ENCODE measurements around the gene TMEM143. TPM values are rescaled to one million over a fixed set of nuclear protein-coding genes. Genes with fewer than 3 reads are reported as not detected.
"Not testable (repeated sequence)": the region's sequence is repeated elsewhere in the genome, so short reads cannot be mapped to it uniquely, and the experiment has no call there.

The TMEM143 gene
- total and polyA plus RNA-seq, 3 donors from 2014 or later = 5.0 to 22.9 (median 14.1) TPM

DNA sequence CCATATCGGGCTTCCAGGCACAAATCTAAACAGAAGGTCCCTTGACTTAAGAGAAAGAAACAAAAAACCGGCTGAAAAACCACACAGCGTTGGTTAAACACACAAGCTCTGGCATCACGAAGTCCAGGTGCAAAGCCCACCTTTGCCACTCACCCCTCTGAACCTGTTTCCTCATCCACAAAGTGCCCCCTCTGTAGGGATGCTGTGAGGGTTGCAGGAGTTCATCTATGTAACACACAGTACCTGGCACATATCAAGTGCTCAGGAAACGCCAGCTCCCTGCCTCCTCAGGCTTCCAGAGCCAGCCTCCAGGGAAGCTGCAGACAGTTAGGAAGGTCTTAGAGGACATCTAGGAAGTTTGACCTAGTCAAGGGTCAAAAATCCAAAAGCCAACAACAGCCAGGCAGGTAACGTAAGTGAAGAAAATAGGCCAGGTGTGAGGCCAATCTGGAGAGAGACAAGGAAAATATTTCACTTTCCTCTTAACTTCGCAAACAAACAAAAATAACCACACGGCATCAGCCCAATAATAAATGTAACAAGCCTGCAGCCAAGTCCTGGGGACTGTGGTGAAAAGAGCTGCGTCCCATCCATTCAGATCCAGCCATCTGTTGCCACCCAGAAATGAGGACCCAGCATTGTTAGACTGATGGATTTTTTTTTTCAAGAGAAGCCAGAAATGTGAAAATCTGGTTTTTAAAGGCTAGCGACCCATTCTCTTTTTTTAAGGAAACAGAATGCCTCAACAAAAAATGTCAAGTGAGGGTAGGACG is 17.6 kb upstream of the TMEM143 start:
- H3K27me3 ChIP-seq = no peaks in the 10 kb centered on the region
- H3K4me1 ChIP-seq = no peaks in the 10 kb centered on the region
- intact Hi-C loops (cut with DNase I; ENCODE audit: low total_unique reads) = no loop called here
- WGBS, 2 donors = 83 to 87% methylated on average over 11 of the region's 11 CpGs
- H3K4me3 ChIP-seq = no peak overlapping the region
- no peak overlapping the region for H3K27ac ChIP-seq
- DNase-seq = no peak
- H3K36me3 ChIP-seq (ENCODE audit: low read depth, missing control alignments) = no peaks in the 10 kb centered on the region
- TF ChIP-seq, protein P1, sequence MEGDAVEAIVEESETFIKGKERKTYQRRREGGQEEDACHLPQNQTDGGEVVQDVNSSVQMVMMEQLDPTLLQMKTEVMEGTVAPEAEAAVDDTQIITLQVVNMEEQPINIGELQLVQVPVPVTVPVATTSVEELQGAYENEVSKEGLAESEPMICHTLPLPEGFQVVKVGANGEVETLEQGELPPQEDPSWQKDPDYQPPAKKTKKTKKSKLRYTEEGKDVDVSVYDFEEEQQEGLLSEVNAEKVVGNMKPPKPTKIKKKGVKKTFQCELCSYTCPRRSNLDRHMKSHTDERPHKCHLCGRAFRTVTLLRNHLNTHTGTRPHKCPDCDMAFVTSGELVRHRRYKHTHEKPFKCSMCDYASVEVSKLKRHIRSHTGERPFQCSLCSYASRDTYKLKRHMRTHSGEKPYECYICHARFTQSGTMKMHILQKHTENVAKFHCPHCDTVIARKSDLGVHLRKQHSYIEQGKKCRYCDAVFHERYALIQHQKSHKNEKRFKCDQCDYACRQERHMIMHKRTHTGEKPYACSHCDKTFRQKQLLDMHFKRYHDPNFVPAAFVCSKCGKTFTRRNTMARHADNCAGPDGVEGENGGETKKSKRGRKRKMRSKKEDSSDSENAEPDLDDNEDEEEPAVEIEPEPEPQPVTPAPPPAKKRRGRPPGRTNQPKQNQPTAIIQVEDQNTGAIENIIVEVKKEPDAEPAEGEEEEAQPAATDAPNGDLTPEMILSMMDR (IDR thresholded peaks at IDR 0.05) = no peak
- TF ChIP-seq POLR2A (IDR thresholded peaks at IDR 0.05) = no peak
- H3K9me3 ChIP-seq = no peaks in the 10 kb centered on the region

- DNase-seq = no peak
- H3K4me1 ChIP-seq = no peaks in the 10 kb centered on the region
- H3K36me3 ChIP-seq (ENCODE audit: low read depth, missing control alignments) = no peaks in the 10 kb centered on the region
- intact Hi-C loops (cut with DNase I; ENCODE audit: low total_unique reads) = no loop called here
- TF ChIP-seq, protein P1 (IDR thresholded peaks at IDR 0.05) = no peak
- TF ChIP-seq POLR2A (IDR thresholded peaks at IDR 0.05) = no peak
- H3K9me3 ChIP-seq = no peaks in the 10 kb centered on the region
- H3K27ac ChIP-seq = no peak overlapping the region
- 74 to 86% methylated on average over 5 of the region's 5 CpGs for WGBS, 2 donors
- no peaks in the 10 kb centered on the region for H3K27me3 ChIP-seq
- no peak overlapping the region for H3K4me3 ChIP-seq
These were observed 15.3 kb upstream of the TMEM143 start for GRCh38 chr19:48379058-48379457.

- TF ChIP-seq POLR2A (IDR thresholded peaks at IDR 0.05) = no peak
- TF ChIP-seq, protein P1 (IDR thresholded peaks at IDR 0.05) = no peak
- no peaks in the 10 kb centered on the region for H3K9me3 ChIP-seq
- 89 to 92% methylated on average over 9 to 10 of the region's 10 CpGs for WGBS, 2 donors
- H3K4me3 ChIP-seq = no peak overlapping the region
- no peaks in the 10 kb centered on the region for H3K27me3 ChIP-seq
- H3K4me1 ChIP-seq = no peaks in the 10 kb centered on the region
- no peaks in the 10 kb centered on the region for H3K36me3 ChIP-seq (ENCODE audit: low read depth, missing control alignments)
- DNase-seq = no peak
- H3K27ac ChIP-seq = no peak overlapping the region
- intact Hi-C loops (cut with DNase I; ENCODE audit: low total_unique reads) = no loop called here
These were observed 14.4 kb upstream of the TMEM143 start for GRCh38 chr19:48378194-48378570.

GRCh38 chr19:48373567-48373966 is 9.8 kb upstream of the TMEM143 start:
- TF ChIP-seq, protein P1 (IDR thresholded peaks at IDR 0.05) = no peak
- no peak for TF ChIP-seq POLR2A (IDR thresholded peaks at IDR 0.05)
- intact Hi-C loops (cut with DNase I; ENCODE audit: low total_unique reads) = no loop called here
- Histone ChIP-seq H3K27ac (no peak overlapping the region), H3K27me3 (no peaks in the 10 kb centered on the region), H3K9me3 (no peaks in the 10 kb centered on the region), H3K4me1 (peaks cover 6% of the 10 kb centered on the region), H3K36me3 (ENCODE audit: low read depth, missing control alignments) (no peaks in the 10 kb centered on the region), H3K4me3 (no peak overlapping the region)
- 87 to 89% methylated on average over 11 of the region's 11 CpGs for WGBS, 2 donors
- no peak for DNase-seq

- 59 to 66% methylated on average over 4 of the region's 4 CpGs for WGBS, 2 donors
- Histone ChIP-seq H3K27ac (no peak overlapping the region), H3K27me3 (no peaks in the 10 kb centered on the region), H3K4me1 (peaks cover 12% of the 10 kb centered on the region), H3K36me3 (ENCODE audit: low read depth, missing control alignments) (no peaks in the 10 kb centered on the region), H3K9me3 (no peaks in the 10 kb centered on the region), H3K4me3 (no peak overlapping the region)
- intact Hi-C loops (cut with DNase I; ENCODE audit: low total_unique reads) = no loop called here
- no peak for DNase-seq
- no peak for TF ChIP-seq POLR2A (IDR thresholded peaks at IDR 0.05)
These were observed 9.2 kb upstream of the TMEM143 start for GRCh38 chr19:48372904-48373303.

DNA sequence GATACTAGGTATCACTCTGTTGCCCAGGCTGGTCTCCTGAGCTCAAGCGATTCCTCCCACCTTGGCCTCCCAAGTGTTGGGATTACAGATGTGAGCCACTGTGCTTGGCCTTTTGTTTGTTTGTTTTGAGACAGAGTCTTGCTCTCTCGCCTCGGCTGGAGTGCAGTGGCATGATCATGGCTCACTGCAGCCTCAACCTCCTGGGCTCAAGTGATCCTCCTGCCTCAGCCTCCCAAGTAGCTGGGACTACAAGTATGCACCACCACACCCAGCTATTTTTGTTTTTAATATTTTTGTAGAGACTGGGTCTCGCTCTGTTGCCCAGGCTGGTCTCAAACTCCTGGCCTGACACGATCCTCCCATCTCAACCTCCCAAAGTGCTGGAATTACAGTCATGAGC is 8.0 kb upstream of the TMEM143 start:
- 90 to 94% methylated on average over 5 of the region's 5 CpGs for WGBS, 2 donors
- DNase-seq; H3K27ac ChIP-seq; intact Hi-C loops (cut with DNase I; ENCODE audit: low total_unique reads); H3K36me3 ChIP-seq (ENCODE audit: low read depth, missing control alignments); H3K27me3 ChIP-seq; H3K9me3 ChIP-seq; H3K4me3 ChIP-seq: not testable (repeated sequence)
- H3K4me1 ChIP-seq = peaks cover 17% of the 10 kb centered on the region
